H1 (cell line): ENCODE data around the gene ANAPC10. TPM values are rescaled to one million over a fixed set of nuclear protein-coding genes. Genes with fewer than 3 reads are reported as not detected.

Source experiments
- NRF1 ChIP-seq: IDR thresholded peaks from 2 replicates; pipeline ENCODE4 v1.6.1; 2011; ENCODE audit warnings: mild to moderate bottlenecking, low read depth, low read length, improper control_type of control experiment
- polyA plus RNA-seq, 7 experiments: library from polyadenylated mRNA; depleted of rRNA in 3 of 7; stranded (reverse) in 5 of 7; unstranded in 2 of 7; fragments of >200 nt in 5 of 7; fragments of 200-250 nt in 2 of 7; gene quantifications; 1 replicate in 5 of 7; 2 replicates in 1 of 7; 4 replicates in 1 of 7; pipeline versions ENCODE4 v1.2.1 to v1.2.3, GENCODE V29; 2011 to 2013; ENCODE audit warnings: missing spikeins in 2 of 7, mixed read lengths in 2 of 7
- total RNA-seq: library from RNA; stranded (reverse); fragmentation: NEBNext Ultra II Directional; extraction: Animal tissue kit (Norgen Biotek cat#: 25700); gene quantifications from 2 replicates; pipeline ENCODE4 v1.2.1, GENCODE V29; 2021
- TF ChIP-seq, protein P1 (sequence below): fragments of 300-600 bp; sonication (generic); IDR thresholded peaks from 2 replicates; pipeline ENCODE4 v1.7.1; 2012; ENCODE audit warnings: low read length, moderate library complexity, mild to moderate bottlenecking, inconsistent platforms; ENCODE audit not compliant: insufficient replicate concordance

ANAPC10 gene
- total and polyA plus RNA-seq, 2 of the 8 experiments (the other 6 are each of a cell fraction or from before 2014, with no cell fraction given) = 17.6 to 23.3 TPM

DNA sequence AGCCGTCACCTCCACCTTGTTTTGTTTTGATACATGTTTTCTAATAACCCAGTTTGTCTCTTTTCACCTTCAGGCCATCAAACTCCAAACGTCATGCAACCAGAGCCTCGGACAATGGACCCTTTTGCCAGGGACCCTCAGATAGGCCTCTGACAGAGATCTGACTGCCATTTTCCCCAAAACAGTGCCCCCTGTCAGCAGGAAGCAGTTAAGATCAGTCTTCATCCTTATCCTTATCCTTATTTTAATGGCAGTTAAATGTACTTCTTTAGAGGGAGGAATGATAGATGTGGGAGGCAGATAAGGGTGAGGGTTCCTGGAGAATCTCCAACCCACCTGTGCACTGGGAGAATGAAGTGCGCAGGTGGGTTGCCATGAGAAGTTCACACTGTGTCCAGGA, 135.7 kb downstream of the ANAPC10 start (continued):
- TF ChIP-seq, protein P1, sequence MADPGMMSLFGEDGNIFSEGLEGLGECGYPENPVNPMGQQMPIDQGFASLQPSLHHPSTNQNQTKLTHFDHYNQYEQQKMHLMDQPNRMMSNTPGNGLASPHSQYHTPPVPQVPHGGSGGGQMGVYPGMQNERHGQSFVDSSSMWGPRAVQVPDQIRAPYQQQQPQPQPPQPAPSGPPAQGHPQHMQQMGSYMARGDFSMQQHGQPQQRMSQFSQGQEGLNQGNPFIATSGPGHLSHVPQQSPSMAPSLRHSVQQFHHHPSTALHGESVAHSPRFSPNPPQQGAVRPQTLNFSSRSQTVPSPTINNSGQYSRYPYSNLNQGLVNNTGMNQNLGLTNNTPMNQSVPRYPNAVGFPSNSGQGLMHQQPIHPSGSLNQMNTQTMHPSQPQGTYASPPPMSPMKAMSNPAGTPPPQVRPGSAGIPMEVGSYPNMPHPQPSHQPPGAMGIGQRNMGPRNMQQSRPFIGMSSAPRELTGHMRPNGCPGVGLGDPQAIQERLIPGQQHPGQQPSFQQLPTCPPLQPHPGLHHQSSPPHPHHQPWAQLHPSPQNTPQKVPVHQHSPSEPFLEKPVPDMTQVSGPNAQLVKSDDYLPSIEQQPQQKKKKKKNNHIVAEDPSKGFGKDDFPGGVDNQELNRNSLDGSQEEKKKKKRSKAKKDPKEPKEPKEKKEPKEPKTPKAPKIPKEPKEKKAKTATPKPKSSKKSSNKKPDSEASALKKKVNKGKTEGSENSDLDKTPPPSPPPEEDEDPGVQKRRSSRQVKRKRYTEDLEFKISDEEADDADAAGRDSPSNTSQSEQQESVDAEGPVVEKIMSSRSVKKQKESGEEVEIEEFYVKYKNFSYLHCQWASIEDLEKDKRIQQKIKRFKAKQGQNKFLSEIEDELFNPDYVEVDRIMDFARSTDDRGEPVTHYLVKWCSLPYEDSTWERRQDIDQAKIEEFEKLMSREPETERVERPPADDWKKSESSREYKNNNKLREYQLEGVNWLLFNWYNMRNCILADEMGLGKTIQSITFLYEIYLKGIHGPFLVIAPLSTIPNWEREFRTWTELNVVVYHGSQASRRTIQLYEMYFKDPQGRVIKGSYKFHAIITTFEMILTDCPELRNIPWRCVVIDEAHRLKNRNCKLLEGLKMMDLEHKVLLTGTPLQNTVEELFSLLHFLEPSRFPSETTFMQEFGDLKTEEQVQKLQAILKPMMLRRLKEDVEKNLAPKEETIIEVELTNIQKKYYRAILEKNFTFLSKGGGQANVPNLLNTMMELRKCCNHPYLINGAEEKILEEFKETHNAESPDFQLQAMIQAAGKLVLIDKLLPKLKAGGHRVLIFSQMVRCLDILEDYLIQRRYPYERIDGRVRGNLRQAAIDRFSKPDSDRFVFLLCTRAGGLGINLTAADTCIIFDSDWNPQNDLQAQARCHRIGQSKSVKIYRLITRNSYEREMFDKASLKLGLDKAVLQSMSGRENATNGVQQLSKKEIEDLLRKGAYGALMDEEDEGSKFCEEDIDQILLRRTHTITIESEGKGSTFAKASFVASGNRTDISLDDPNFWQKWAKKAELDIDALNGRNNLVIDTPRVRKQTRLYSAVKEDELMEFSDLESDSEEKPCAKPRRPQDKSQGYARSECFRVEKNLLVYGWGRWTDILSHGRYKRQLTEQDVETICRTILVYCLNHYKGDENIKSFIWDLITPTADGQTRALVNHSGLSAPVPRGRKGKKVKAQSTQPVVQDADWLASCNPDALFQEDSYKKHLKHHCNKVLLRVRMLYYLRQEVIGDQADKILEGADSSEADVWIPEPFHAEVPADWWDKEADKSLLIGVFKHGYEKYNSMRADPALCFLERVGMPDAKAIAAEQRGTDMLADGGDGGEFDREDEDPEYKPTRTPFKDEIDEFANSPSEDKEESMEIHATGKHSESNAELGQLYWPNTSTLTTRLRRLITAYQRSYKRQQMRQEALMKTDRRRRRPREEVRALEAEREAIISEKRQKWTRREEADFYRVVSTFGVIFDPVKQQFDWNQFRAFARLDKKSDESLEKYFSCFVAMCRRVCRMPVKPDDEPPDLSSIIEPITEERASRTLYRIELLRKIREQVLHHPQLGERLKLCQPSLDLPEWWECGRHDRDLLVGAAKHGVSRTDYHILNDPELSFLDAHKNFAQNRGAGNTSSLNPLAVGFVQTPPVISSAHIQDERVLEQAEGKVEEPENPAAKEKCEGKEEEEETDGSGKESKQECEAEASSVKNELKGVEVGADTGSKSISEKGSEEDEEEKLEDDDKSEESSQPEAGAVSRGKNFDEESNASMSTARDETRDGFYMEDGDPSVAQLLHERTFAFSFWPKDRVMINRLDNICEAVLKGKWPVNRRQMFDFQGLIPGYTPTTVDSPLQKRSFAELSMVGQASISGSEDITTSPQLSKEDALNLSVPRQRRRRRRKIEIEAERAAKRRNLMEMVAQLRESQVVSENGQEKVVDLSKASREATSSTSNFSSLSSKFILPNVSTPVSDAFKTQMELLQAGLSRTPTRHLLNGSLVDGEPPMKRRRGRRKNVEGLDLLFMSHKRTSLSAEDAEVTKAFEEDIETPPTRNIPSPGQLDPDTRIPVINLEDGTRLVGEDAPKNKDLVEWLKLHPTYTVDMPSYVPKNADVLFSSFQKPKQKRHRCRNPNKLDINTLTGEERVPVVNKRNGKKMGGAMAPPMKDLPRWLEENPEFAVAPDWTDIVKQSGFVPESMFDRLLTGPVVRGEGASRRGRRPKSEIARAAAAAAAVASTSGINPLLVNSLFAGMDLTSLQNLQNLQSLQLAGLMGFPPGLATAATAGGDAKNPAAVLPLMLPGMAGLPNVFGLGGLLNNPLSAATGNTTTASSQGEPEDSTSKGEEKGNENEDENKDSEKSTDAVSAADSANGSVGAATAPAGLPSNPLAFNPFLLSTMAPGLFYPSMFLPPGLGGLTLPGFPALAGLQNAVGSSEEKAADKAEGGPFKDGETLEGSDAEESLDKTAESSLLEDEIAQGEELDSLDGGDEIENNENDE = no peak
- TF ChIP-seq NRF1 = no peak
